ENCODE results near the gene FREM2.

DNA sequence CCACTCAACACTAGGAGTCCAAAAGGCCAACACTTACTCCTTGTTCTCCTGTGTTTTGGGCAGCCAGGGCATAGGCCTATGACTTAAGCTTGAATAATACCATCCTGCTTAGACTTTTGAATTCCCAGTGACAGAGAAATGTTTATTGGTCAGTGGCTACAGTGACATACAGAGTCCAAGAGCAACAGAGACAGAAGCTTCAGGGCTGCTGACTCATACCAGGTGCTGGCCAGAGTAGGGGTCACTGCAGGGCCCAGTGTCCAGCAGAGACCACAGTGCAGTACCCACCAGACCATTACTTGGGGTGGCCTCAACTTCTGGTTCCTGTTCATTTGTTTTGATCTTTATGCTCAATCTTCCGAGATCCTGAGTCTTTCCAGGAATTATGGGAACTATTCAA is 6.0 kb upstream of the FREM2 start:
- TF ChIP-seq FOXA1 (IDR thresholded peaks at IDR 0.05) (no peak), FOXM1 (IDR thresholded peaks at IDR 0.05; ENCODE audit: borderline replicate concordance) (no peak), BHLHE40 (IDR thresholded peaks at IDR 0.05; ENCODE audit: borderline replicate concordance) (no peak), ZNF384 (IDR thresholded peaks at IDR 0.05) (no peak), SP1 (IDR thresholded peaks at IDR 0.05) (no peak), TARDBP (IDR thresholded peaks at IDR 0.05) (no peak), ELF4 (IDR thresholded peaks at IDR 0.05) (no peak), FOXK2 (IDR thresholded peaks at IDR 0.05) (no peak), L3MBTL2 (conservative IDR thresholded peaks at IDR 0.05) (no peak), SUZ12 (IDR thresholded peaks at IDR 0.05) (no peak)
- TF ChIP-seq, protein P1, sequence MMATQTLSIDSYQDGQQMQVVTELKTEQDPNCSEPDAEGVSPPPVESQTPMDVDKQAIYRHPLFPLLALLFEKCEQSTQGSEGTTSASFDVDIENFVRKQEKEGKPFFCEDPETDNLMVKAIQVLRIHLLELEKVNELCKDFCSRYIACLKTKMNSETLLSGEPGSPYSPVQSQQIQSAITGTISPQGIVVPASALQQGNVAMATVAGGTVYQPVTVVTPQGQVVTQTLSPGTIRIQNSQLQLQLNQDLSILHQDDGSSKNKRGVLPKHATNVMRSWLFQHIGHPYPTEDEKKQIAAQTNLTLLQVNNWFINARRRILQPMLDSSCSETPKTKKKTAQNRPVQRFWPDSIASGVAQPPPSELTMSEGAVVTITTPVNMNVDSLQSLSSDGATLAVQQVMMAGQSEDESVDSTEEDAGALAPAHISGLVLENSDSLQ (IDR thresholded peaks at IDR 0.05) = no peak
